Measurements from ENCODE around the gene VSIG4. TPM values are rescaled to one million over a fixed set of nuclear protein-coding genes. Genes with fewer than 3 reads are reported as not detected.

The VSIG4 gene
- total RNA-seq, 2 experiments from 2014 or later: not detected

DNA sequence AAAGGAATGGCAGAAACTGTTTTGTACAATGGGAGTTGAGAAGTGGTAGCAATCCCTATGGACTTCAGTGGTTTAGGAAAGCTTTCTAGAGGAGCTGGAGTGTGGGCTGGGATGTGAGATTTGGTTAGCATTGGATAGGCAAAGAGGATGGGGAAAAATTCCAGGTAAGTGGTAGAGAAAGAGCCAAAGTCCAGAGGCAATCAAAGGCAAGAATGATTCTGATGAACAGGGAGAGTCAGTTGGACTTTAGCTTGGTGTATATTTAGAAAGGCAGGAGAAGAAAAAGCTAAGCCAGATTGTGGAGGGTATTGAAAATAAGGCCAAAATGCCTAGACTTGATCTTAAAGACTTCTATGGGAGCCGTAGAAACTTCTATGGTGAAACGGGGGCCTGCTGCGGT is 3.7 kb upstream of the VSIG4 start:
- ChIA-PET POLR2A (no interaction called here), CTCF (interaction anchor here (1.4 kb wide), 1 partner anchor 11 kb away, joined by 3 read pairs; no protein-coding TSS in a partner anchor)
- peaks cover 31% of the 10 kb centered on the region for H3K4me1 Mint-ChIP-seq
- H3K27me3 Mint-ChIP-seq: no peaks in the 10 kb centered on the region
- H3K36me3 Mint-ChIP-seq (ENCODE audit: low read depth): peaks cover 7% of the 10 kb centered on the region
- H3K4me3 Mint-ChIP-seq: no peak overlapping the region
- peaks cover 5% of the 10 kb centered on the region for H3K9me3 Mint-ChIP-seq
- DNase-seq: no peak
- no peak overlapping the region for H3K27ac Mint-ChIP-seq

DNA sequence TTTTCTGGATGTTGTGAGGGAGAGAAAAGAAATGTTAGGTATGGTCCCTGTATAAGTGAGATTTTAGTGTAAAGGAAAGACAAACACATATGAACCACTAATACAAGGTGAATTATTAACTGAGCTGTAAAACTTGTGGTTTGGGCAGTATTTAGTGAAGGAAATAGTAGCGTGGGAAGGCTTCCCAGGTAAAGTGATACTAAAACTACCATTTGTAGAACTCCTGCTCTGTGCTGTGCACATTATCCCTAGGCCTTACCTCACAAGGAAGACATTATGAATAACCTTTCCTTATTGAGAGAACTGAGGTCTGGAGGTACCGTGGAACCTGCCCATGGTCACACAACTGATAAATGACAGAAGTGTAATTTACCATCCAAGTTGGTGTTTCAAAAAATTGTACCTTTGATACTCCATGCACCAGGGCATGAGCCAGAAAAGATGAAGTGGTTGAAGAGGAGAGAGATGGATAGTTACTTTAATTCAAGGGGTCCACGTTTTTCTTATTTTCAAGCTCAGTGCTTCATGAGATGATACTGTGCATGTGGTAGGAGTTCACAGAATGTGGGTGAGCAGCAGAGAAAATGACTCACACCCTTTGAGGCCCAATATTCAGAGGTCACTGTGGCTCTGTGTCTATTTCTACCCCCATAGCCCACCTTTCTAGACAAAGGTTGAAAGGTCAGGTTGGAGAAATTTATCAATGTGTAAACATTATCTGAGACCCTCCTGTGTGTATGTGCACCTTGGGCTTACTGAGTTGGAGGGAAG is 2.6 kb upstream of the VSIG4 start:
- Mint-ChIP-seq H3K4me1 (peaks cover 26% of the 10 kb centered on the region), H3K4me3 (no peak overlapping the region), H3K27me3 (no peaks in the 10 kb centered on the region), H3K27ac (no peak overlapping the region), H3K9me3 (peaks cover 5% of the 10 kb centered on the region), H3K36me3 (ENCODE audit: low read depth) (peaks cover 7% of the 10 kb centered on the region)
- CTCF ChIA-PET: interaction anchor here (1.4 kb wide), 1 partner anchor 12 kb away, joined by 3 read pairs; no protein-coding TSS in a partner anchor
- DNase-seq: no peak
- POLR2A ChIA-PET: no interaction called here

DNA sequence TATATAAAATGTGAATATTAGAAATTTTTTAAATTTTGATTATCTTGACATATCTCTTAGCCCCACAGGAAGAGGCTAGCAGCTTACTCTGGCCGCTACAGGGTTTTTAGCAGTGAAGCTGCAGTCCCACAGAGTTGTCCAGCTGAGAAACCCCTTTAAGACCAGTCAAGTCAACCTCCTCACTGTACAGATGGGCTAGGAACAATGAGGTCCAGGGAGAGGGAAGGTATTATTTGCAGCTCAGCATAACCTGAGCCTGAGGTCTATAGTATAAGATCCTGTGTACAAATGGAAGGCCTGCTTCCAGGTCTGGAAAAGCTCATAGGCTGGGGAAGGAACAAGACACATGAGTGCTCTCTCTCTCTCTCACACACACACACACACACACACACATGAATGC is 1.8 kb downstream of the VSIG4 start:
- Mint-ChIP-seq H3K27me3 (no peaks in the 10 kb centered on the region), H3K4me3 (no peak overlapping the region), H3K36me3 (ENCODE audit: low read depth) (no peaks in the 10 kb centered on the region), H3K4me1 (peaks cover 2% of the 10 kb centered on the region), H3K27ac (no peak overlapping the region), H3K9me3 (no peaks in the 10 kb centered on the region)
- ChIA-PET CTCF (interaction anchor here (1.5 kb wide), 1 partner anchor 164 kb away, joined by 3 read pairs; no protein-coding TSS in a partner anchor), POLR2A (interaction anchor here (1.3 to 1.6 kb wide), 2 partner anchors 9 to 23 kb away, joined by 3 to 6 read pairs; no protein-coding TSS in a partner anchor)
- no peak for DNase-seq

DNA sequence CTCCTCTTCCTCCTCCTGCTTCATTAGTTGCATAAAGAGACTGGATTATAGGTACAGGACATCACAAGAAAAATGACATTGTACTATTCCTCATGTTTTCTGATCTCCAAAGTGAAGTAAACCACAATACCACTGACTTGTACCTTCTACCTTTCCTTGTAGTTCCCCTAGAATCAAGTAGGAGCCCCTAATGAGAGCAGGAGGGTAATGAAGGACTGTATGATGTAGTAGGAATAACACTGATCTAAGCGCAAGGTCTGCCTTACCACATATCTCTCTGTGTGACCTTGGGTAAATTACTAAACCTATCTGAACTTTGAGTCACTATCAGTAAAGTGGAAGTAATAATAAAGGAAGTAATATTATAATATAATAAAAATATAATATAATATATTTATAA is 3.6 kb downstream of the VSIG4 start:
- H3K27me3 Mint-ChIP-seq: no peaks in the 10 kb centered on the region
- POLR2A ChIA-PET: no interaction called here
- no peak overlapping the region for H3K27ac Mint-ChIP-seq
- no peak overlapping the region for H3K4me3 Mint-ChIP-seq
- DNase-seq: no peak
- H3K4me1 Mint-ChIP-seq: peaks cover 2% of the 10 kb centered on the region
- H3K9me3 Mint-ChIP-seq: no peaks in the 10 kb centered on the region
- CTCF ChIA-PET: no interaction called here
- H3K36me3 Mint-ChIP-seq (ENCODE audit: low read depth): no peaks in the 10 kb centered on the region

DNA sequence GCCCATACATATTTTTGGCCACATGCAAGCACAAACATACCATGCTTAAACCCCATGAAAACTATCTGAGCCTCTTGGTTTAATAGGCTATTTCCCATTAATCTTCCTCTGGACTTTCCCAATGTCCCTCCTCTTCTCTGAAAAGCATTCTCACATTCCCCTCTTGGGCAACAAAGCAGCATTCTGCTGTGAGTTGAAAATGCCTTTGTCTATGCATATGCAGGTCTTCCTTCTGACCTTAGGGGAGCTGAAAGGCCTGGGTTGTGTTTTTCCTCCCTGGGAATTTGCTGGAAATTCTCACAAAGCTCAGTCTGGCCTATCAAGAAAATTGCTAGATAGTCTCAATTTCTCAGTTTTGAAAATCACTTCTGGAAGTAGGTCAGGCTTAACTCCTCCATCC is 4.2 kb downstream of the VSIG4 start:
- no peak overlapping the region for H3K4me3 Mint-ChIP-seq
- no peak for DNase-seq
- H3K27ac Mint-ChIP-seq: no peak overlapping the region
- POLR2A ChIA-PET: no interaction called here
- H3K9me3 Mint-ChIP-seq: no peaks in the 10 kb centered on the region
- H3K4me1 Mint-ChIP-seq: peaks cover 2% of the 10 kb centered on the region
- CTCF ChIA-PET: no interaction called here
- H3K36me3 Mint-ChIP-seq (ENCODE audit: low read depth): no peaks in the 10 kb centered on the region
- H3K27me3 Mint-ChIP-seq: no peaks in the 10 kb centered on the region

DNA sequence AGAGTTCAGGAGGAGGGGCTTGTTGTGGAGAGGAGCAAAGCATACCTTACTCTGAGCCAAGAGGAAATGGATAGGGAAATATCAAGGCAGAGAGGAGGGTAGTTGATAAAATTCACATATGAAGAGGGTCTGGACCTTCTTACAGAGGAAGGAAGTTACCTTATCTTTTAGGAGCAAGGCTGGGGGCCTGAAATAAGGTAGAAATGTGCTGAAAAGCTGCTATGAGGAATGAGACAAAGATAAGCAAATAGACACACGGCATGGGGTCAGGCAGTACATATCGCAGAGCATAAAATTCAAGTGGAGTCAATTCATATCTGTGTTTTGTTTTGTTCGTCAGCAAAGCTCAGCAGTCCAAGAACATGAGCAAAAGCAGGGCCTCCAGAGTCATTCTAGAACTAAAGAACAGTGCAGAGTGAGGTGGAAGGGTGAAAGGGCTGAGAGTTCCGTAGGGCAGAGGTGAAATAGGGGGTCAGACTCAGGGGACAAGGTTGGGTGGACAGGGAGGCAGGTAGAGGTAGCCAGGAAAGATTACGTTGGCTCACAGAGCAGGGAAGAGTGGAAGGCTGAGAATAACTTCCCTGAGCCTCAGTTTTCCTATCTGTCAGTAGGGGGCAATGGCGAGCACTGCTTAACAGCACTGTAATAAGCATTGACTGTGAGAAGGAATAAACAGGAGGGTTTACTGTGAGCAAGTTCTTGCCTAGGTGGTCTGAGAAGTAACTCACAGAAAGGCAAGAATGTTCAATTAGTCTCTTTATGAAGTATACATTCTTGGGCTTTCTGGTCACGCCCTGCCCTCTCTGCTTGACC is 9.2 kb downstream of the VSIG4 start:
- Mint-ChIP-seq H3K4me1 (peaks cover 2% of the 10 kb centered on the region), H3K36me3 (ENCODE audit: low read depth) (no peaks in the 10 kb centered on the region), H3K27me3 (no peaks in the 10 kb centered on the region), H3K9me3 (no peaks in the 10 kb centered on the region), H3K4me3 (no peak overlapping the region), H3K27ac (no peak overlapping the region)
- ChIA-PET CTCF (interaction anchor here (0.8 to 2.2 kb wide), 7 partner anchors 10 to 449 kb away, joined by 3 to 10 read pairs (median 3); no protein-coding TSS in a partner anchor), POLR2A (no interaction called here)
- DNase-seq: no peak

DNA sequence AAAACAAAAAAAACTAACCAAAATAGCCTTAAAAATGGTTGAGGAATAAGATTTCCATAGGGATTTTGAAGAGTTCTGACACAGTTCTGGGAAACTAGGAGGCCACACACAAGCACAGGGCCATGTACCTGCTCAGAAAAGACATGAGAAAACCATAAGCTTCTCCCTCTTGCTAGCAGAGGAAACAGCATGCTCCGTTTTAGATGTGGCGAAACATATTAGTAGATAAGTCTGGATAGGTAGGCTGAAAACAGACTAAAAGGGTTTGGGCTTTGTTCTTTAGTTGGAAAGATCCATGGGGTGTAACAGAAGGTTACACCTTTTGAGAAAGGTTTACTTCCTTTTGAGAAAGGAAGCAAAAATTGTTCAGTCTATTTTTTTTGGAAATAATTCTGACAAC is 10.9 kb downstream of the VSIG4 start:
- Mint-ChIP-seq H3K4me3 (no peak overlapping the region), H3K27me3 (no peaks in the 10 kb centered on the region), H3K36me3 (ENCODE audit: low read depth) (no peaks in the 10 kb centered on the region), H3K9me3 (no peaks in the 10 kb centered on the region), H3K27ac (no peak overlapping the region), H3K4me1 (peaks cover 4% of the 10 kb centered on the region)
- ChIA-PET CTCF (interaction anchor here (0.7 kb wide), 1 partner anchor 100 kb away, joined by 3 read pairs; no protein-coding TSS in a partner anchor), POLR2A (interaction anchor here (0.7 kb wide), 1 partner anchor 111 kb away, joined by 4 read pairs; no protein-coding TSS in a partner anchor)
- DNase-seq: no peak

DNA sequence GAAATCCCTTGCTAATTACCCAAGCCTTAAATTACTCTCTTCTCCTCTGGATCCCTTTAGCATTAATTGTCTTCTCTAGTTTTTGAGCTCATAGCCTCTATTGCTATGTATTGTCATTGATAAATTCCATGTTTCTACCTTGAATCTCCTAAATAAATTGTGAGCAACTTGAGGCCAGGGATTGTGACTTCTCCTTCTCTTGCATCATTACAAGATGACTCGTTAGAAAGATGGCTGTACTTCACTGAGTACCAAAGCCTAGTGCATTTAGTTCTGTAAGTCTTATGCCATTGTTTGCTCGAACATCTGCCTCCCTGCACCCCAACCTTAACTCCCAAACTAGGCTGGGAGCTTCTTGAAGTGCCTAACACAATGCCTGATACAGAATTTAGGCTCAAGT is 15.3 kb downstream of the VSIG4 start:
- no peaks in the 10 kb centered on the region for H3K9me3 Mint-ChIP-seq
- no peak for DNase-seq
- H3K27me3 Mint-ChIP-seq: no peaks in the 10 kb centered on the region
- peaks cover 17% of the 10 kb centered on the region for H3K36me3 Mint-ChIP-seq (ENCODE audit: low read depth)
- no peak overlapping the region for H3K4me3 Mint-ChIP-seq
- ChIA-PET POLR2A (no interaction called here), CTCF (no interaction called here)
- H3K27ac Mint-ChIP-seq: no peak overlapping the region
- peaks cover 29% of the 10 kb centered on the region for H3K4me1 Mint-ChIP-seq

DNA sequence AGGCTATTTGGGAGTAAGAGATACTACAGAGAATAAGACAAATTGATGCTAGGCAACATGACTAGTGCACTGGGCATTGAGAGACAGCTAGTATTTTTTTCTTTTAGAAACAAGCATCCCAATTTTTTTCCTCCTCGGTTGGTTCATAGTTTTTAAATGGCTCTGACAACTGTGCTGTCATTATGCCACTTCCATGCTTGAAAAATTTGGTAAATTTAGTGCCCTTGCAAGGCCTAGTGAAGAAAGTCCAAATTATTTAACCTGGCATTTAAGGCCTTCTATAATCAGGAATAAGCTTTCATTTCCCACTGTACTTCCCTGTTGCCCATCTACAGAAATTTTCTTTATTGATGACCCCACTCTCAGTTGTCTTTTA is 15.8 kb downstream of the VSIG4 start:
- POLR2A ChIA-PET: no interaction called here
- Mint-ChIP-seq H3K27ac (no peak overlapping the region), H3K4me1 (peaks cover 34% of the 10 kb centered on the region), H3K36me3 (ENCODE audit: low read depth) (peaks cover 21% of the 10 kb centered on the region), H3K27me3 (no peaks in the 10 kb centered on the region), H3K4me3 (no peak overlapping the region), H3K9me3 (no peaks in the 10 kb centered on the region)
- DNase-seq: no peak
- CTCF ChIA-PET: no interaction called here

DNA sequence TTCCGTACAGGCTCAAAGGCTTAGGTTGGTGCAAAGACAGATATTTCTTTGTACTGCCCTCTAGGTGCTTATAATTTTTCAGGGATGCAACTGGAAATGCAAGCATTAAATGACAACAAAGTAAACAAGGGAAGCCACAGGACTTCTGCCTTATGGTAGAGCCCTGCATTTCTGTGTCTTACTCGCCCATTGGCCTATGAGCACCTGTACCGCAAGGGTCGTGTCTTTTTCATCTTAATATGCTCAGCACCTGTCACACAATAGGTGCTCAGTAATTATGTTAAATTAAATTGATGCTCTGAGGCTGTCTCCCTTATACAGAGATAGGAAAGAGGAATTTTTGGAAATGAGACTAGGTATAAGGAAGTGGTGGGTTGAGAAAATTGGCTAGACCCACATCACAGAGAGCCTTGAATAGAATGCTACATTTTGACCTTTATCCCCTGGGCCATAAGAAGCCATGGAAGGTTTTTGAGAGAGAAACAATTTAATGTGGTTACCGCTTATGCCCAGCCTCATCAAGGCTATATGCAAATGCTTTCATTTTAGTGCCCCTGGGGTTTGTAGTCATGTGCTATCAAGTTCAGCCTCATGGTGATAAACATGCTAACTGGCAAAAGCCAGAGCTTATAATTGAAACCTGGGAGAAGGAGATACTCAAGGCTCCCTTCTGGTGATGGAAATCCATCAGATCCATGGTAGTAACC is 16.3 kb downstream of the VSIG4 start:
- H3K27ac Mint-ChIP-seq: no peak overlapping the region
- no peak overlapping the region for H3K4me3 Mint-ChIP-seq
- H3K27me3 Mint-ChIP-seq: no peaks in the 10 kb centered on the region
- no peak for DNase-seq
- ChIA-PET POLR2A (no interaction called here), CTCF (no interaction called here)
- peaks cover 27% of the 10 kb centered on the region for H3K36me3 Mint-ChIP-seq (ENCODE audit: low read depth)
- H3K4me1 Mint-ChIP-seq: peaks cover 39% of the 10 kb centered on the region
- H3K9me3 Mint-ChIP-seq: no peaks in the 10 kb centered on the region

DNA sequence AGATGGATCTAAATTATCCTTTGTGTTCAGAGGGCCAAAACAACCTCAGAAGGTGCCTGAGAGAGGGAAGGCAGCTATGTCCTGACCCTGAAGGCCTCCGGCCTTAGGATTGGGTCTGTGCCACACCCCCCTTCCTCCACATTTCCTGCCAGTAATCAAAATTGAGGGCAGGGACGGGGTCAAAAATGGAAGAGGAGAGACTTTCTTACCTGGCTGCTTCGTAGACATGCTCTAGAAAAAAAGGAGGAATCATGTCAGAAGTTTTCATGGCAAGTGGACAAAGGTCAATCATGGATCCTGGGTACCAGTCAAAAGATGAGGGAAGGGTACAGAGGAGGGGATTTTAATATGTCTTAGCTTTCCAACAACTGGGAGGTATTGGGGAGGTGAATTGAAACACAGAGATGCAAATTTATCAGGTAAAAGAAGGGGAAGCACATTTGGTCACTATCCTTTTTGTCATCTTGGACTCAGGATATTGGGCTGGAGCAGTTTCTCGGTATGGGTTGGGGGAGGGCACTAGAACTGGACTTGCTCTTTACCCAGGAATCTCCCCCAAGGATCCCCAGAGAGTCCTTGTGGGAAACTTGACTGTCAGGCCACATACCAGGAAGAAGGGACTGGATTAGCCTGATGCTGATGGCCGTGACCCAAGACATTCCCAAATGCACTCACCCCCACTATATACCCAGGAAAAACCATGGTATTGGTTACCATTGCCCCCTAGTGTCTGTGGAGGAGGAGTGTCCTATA is 17.1 kb downstream of the VSIG4 start:
- no peak for DNase-seq
- ChIA-PET CTCF (no interaction called here), POLR2A (no interaction called here)
- H3K4me1 Mint-ChIP-seq: peaks cover 47% of the 10 kb centered on the region
- no peaks in the 10 kb centered on the region for H3K27me3 Mint-ChIP-seq
- no peak overlapping the region for H3K27ac Mint-ChIP-seq
- H3K36me3 Mint-ChIP-seq (ENCODE audit: low read depth): peaks cover 29% of the 10 kb centered on the region
- H3K4me3 Mint-ChIP-seq: no peak overlapping the region
- no peaks in the 10 kb centered on the region for H3K9me3 Mint-ChIP-seq

DNA sequence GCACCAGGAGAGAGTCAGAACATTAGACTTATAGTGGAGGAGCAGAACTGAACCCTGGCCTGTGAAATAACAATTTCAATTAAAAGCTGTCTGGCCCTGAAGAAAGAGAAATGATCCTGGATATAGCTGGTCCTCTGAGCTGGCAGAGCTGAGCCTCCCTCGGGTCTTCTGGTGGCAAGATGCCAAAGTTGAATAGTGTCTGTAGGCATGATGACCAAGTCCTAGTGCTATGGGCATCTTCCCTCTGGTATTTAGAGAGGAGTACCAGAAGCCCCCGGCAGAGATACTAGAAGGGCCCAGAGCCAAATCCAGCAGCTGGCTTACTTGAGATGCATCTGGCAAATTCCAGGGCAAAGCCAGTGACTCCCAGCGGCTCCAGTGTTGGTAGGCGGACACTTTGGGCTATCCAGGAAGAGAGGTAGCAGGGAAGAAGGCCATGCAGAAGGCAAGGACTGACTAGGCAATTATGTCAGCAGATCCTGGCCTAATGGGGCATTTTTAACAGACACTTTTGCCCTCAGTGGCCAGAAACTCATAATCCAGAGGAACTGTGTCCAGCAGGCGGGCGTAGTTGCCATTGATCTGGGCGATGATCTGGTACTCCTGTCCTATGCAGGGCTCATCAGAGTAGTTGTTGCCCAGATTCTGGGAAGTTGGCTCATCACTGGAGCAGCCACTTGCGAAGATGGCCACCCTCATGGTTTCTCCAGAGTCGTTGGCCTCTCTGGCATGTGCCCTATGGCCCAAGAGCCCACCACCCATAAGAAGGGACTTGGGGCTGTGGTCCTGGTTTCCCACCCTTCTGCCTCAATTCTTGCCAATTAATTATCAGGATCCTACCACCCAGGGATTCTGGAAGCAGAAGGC is 17.9 kb downstream of the VSIG4 start:
- CTCF ChIA-PET: interaction anchor here (1.0 to 1.1 kb wide), 2 partner anchors 299 to 440 kb away, joined by 3 to 4 read pairs; no protein-coding TSS in a partner anchor
- H3K9me3 Mint-ChIP-seq: no peaks in the 10 kb centered on the region
- peaks cover 54% of the 10 kb centered on the region for H3K4me1 Mint-ChIP-seq
- DNase-seq: no peak
- H3K36me3 Mint-ChIP-seq (ENCODE audit: low read depth): peaks cover 34% of the 10 kb centered on the region
- no peaks in the 10 kb centered on the region for H3K27me3 Mint-ChIP-seq
- POLR2A ChIA-PET: no interaction called here
- no peak overlapping the region for H3K4me3 Mint-ChIP-seq
- no peak overlapping the region for H3K27ac Mint-ChIP-seq
